Umbilical cord (tissue), 2 donors: ENCODE data around the gene CCL13. TPM values are rescaled to one million over a fixed set of nuclear protein-coding genes. Genes with fewer than 3 reads are reported as not detected.

ENCODE experiments used
- DNase-seq: peaks from one replicate; pipeline ENCODE4 v3.0.0-alpha.2; 2015; ENCODE audit warnings: low spot score
- total RNA-seq: library from RNA; depleted of rRNA; stranded (reverse); fragments of >200 nt; gene quantifications from one replicate; pipeline ENCODE4 v1.2.3, GENCODE V29; 2014; ENCODE audit warnings: low replicate concordance; ENCODE audit not compliant: insufficient read depth

CCL13 gene
- total RNA-seq, 1 donor from 2014 or later, result not detected

DNA sequence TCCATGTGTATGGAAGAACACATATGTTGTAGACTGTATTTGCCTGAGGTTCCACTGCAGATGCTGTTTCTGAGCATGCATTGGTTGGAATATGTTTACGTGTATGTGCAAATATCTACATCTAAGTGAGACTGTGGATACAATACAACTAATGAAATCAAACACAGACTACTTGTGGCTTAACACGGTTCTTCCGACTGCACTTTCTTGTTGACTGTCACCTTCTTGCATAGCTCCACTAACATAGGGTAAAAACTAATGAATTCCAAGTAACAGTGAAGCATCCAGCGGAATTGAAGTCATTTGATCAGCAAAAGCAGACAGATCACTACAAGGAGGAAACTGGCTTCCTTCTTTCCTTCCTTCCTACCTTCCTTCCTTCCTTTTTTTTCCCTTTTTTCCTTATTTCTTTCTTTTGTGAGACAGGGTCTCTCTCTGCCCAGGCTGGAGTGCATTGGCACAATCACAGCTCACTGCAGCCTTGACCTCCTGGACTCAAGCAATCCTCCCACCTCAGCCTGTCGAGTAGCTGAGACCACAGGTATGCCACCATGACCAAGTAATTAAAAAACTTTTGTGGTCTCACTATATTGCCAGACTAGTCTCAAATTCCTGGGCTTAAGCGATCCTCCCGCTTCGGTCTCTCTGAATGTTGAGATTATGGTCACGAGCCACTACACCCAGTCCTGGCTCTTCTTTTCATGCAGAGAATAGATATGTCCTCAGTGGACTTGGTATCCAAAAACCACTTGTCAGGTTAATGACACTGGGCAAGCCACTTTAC is 28.7 kb downstream of the CCL13 start:
- no peak for DNase-seq

- no peak for DNase-seq
These were observed 30.0 kb downstream of the CCL13 start for GRCh38 chr17:34386343-34386696.

GRCh38 chr17:34386697-34387550 is 30.6 kb downstream of the CCL13 start:
- DNase-seq, result peak; percentile 43

DNA sequence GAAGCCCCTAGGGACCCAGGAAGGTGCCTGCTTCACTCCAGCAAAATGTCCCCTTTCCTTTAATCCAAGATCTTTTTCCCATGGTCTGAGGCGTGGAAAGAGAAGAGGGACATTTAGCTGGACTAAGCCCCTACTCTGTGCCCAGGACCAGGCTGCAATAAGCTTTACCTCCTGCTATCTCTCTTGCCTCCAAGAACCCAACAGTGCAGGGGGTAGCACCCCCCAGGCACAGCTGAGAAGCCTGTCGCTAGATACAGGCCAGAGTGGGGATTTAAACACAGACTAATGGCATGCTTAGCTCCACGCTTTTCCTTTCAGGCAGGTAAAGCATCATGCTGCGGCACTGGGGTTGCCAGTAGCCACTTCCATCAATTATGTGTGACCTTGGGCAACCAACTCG is 31.3 kb downstream of the CCL13 start:
- DNase-seq, result no peak

GRCh38 chr17:34389126-34389750 is 33.0 kb downstream of the CCL13 start:
- DNase-seq, result no peak

- no peak for DNase-seq
These were observed 34.4 kb downstream of the CCL13 start for GRCh38 chr17:34390649-34391048.

GRCh38 chr17:34391241-34391640 is 35.0 kb downstream of the CCL13 start:
- DNase-seq, result no peak

- DNase-seq, result no peak
These were observed 37.1 kb downstream of the CCL13 start for GRCh38 chr17:34393401-34393800.

GRCh38 chr17:34397265-34397664 is 41.0 kb downstream of the CCL13 start:
- DNase-seq, result no peak

GRCh38 chr17:34398990-34399389 is 42.7 kb downstream of the CCL13 start:
- peak; percentile 10 for DNase-seq

GRCh38 chr17:34399725-34400124 is 43.4 kb downstream of the CCL13 start:
- no peak for DNase-seq

DNA sequence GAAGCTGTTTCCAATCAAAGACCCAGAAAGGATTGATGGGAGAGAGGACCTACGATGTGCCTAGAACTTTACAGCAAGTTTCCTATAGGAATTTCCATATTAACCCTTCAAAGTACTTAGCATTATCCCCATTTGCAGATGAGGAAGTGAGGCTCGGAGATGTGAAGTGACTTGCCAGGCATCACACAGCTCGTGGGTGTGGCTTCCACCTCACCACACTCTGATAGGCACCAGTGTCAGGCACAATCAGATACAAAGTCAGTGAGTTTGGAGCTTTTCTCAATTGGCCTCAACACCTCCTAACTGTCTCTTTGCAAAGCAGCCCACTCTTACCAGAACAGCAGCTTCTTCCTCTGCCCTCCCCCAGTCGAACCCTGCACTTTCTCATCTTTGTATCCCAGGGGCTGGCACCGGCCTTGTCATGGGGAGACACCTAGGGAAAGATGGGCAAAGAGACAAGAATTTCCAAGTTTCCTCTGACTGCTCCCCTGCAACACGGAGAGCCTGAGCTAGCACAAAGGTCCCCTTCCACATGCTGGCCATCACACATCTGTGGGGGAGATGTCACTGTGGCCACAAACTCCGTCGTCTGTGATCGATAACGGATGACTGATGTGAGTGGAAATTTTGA is 44.1 kb downstream of the CCL13 start:
- no peak for DNase-seq

DNA sequence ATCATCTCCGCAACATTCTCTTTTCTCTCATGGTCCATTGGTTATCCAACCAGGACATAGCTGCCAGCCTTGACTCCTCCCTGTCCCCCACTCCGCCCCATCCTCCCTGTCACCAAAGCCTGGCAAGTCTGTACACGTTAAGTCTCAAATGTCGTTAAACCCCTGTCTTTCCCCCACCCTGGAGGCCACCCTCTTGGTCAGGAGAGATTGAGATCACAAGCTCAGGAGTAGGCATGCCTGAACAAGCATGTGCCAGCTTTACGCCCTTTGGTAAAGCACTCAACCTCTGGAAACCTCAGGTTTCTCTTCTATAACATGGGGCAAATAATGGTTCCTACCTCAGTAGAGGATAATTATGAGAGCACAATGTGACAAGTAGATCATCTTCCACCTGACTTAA is 44.9 kb downstream of the CCL13 start:
- no peak for DNase-seq

DNA sequence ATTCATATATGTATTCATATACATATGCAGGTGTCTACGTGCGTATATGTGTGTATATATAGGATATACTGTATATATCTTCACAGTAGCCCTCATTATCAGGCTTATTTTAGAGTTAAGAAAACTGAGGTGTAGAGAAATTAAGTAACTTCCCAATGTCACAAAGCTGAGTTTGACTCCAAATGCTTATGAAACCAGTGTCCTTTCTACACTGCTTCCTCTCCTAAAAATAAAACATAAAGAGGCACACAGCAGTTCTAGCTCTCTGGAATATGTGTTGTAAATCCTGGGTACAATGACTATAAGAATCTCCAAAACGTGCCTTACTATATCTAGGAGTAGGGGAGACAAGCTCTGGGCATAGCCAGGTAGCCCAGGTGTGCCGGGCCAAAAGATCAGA is 46.7 kb downstream of the CCL13 start:
- DNase-seq, result no peak

GRCh38 chr17:34406226-34406625 is 49.9 kb downstream of the CCL13 start:
- no peak for DNase-seq

Other genes starting within 250 kb of the CCL13 start
- gene CCL2, start 101.2 kb upstream of the CCL13 start, total RNA-seq, result 27.7 TPM
- 2.6 TPM for gene CCL7, start 86.3 kb upstream of the CCL13 start, total RNA-seq
- 1.2 TPM for gene CCL11, start 70.7 kb upstream of the CCL13 start, total RNA-seq
- gene CCL8, start 37.0 kb upstream of the CCL13 start, total RNA-seq, result 2.9 TPM
- gene CCL1, start 6.8 kb downstream of the CCL13 start, total RNA-seq, result not detected
- 0.48 TPM for gene TMEM132E, start 223.1 kb downstream of the CCL13 start, total RNA-seq